ENCODE results near the gene CLC.

DNA sequence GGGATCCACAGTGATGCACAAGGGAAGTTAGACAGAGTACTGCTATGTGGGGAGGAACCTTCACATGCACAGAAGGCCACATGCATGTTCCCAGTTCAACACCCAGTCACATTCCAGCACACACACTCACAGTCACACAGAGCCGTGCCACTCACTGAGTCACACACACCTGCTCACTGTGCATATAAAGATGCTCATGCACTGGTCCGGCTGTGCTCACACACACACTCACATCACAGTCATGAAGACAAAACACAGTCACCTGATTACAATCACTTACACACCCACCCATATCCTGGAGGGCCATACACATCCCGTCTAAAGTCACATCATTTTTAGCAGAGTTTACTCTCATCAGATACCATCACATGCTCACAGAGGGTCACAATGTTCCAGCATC is 478 bp downstream of the CLC start:
- TF ChIP-seq, protein P1, sequence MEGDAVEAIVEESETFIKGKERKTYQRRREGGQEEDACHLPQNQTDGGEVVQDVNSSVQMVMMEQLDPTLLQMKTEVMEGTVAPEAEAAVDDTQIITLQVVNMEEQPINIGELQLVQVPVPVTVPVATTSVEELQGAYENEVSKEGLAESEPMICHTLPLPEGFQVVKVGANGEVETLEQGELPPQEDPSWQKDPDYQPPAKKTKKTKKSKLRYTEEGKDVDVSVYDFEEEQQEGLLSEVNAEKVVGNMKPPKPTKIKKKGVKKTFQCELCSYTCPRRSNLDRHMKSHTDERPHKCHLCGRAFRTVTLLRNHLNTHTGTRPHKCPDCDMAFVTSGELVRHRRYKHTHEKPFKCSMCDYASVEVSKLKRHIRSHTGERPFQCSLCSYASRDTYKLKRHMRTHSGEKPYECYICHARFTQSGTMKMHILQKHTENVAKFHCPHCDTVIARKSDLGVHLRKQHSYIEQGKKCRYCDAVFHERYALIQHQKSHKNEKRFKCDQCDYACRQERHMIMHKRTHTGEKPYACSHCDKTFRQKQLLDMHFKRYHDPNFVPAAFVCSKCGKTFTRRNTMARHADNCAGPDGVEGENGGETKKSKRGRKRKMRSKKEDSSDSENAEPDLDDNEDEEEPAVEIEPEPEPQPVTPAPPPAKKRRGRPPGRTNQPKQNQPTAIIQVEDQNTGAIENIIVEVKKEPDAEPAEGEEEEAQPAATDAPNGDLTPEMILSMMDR (IDR thresholded peaks at IDR 0.05) = no peak
- no peak for TF ChIP-seq EZH2 (IDR thresholded peaks at IDR 0.05; ENCODE audit: borderline replicate concordance, insufficient read depth, low read depth, low read length, poor library complexity, severe bottlenecking)
